Endothelial cell of umbilical vein (primary cell): ENCODE results near the gene MFRP. TPM values are rescaled to one million over a fixed set of nuclear protein-coding genes. Genes with fewer than 3 reads are reported as not detected.

ENCODE experiments used
- BruUV-seq: library from RNA; stranded (reverse); fragments of 400-500 nt; replicated peaks from 2 replicates; lab custom pipeline; 2021; lab: Mats Ljungman, UMichigan
- CTCF ChIA-PET: fragments of 300-600, 350-600 bp; sonication (Branson Sonifier 250); formaldehyde crosslinking; loops from one replicate; lab custom pipeline; 2021; ENCODE audit warnings: antibody characterized with exemption, inconsistent platforms; lab: Charles Lee
- POLR2A ChIA-PET: fragments of 300-600, 350-600 bp; sonication (Branson Sonifier 250); formaldehyde crosslinking; loops from one replicate; lab custom pipeline; 2021; ENCODE audit warnings: antibody characterized with exemption, inconsistent platforms; lab: Charles Lee
- DNase-seq: peaks from one replicate; pipeline ENCODE4 v3.0.0-alpha.2; 2011; ENCODE audit warnings: low read depth, low spot score
- FAIRE-seq: peaks from 2 replicates; lab custom pipeline; 2011; peaks lifted over from hg19 to GRCh38; lab: Jason Lieb, UNC
- H2AFZ ChIP-seq: 2 replicates; pipeline ENCODE4 v1.6.0; 2012; ENCODE audit warnings: low read depth, low read length, control low read depth, inconsistent platforms
- H3K27ac ChIP-seq: 2 replicates; pipeline ENCODE4 v1.5.1; 2011; ENCODE audit warnings: low read depth, mild to moderate bottlenecking, control low read depth, low read length, moderate library complexity; ENCODE audit not compliant: insufficient read depth
- H3K27me3 ChIP-seq, 2 experiments: 2 replicates each; pipeline versions ENCODE4 v1.6.0 to v1.6.1; 2011; ENCODE audit warnings: low read length in 2 of 2, mixed read lengths in 1 of 2; ENCODE audit not compliant: control insufficient read depth in 2 of 2, insufficient read depth in 2 of 2
- H3K36me3 ChIP-seq, 2 experiments: 2 replicates in 1 of 2; 3 replicates in 1 of 2; pipeline ENCODE4 v1.5.1; 2011; ENCODE audit warnings: low read length in 2 of 2, mild to moderate bottlenecking in 1 of 2, moderate library complexity in 1 of 2; ENCODE audit not compliant: control insufficient read depth in 2 of 2, insufficient read depth in 2 of 2; ENCODE audit errors: extremely low read depth in 1 of 2
- H3K4me1 ChIP-seq: 3 replicates; pipeline ENCODE4 v1.5.1; 2011; ENCODE audit warnings: mild to moderate bottlenecking, low read length; ENCODE audit not compliant: control insufficient read depth, insufficient read depth; ENCODE audit errors: extremely low read depth
- H3K4me2 ChIP-seq: 2 replicates; pipeline ENCODE4 v1.6.1; 2011; ENCODE audit warnings: low read length, control low read depth, mixed read lengths; ENCODE audit not compliant: insufficient read depth
- H3K4me3 ChIP-seq, 3 experiments: fragments of 200-600 bp in 1 of 3; sonication (generic), shearing (Covaris generic) in 1 of 3; replicated peaks in 1 of 3; 2 replicates each; pipeline ENCODE4 v1.5.1; 2011 to 2016; ENCODE audit warnings: control low read depth in 3 of 3, low read length in 3 of 3, mild to moderate bottlenecking in 2 of 3, inconsistent platforms in 1 of 3, low read depth in 1 of 3, moderate library complexity in 1 of 3; ENCODE audit not compliant: insufficient read depth in 1 of 3
- H3K79me2 ChIP-seq: 2 replicates; pipeline ENCODE4 v1.6.0; 2012; ENCODE audit warnings: low read length, inconsistent platforms; ENCODE audit not compliant: control insufficient read depth, insufficient read depth
- H3K9ac ChIP-seq: replicated peaks from 2 replicates; pipeline ENCODE3; 2011; ENCODE audit warnings: low read length, control low read depth; ENCODE audit not compliant: insufficient read depth; ENCODE audit errors: extremely low read depth
- H3K9me1 ChIP-seq: replicated peaks from 3 replicates; pipeline ENCODE4 v1.6.0; 2011; ENCODE audit warnings: mild to moderate bottlenecking, low read length; ENCODE audit not compliant: control insufficient read depth, insufficient read depth; ENCODE audit errors: extremely low read depth
- H3K9me3 ChIP-seq: replicated peaks from 2 replicates; pipeline ENCODE4 v1.5.1; 2012; ENCODE audit warnings: low read length, inconsistent platforms; ENCODE audit not compliant: control insufficient read depth, insufficient read depth
- H4K20me1 ChIP-seq: replicated peaks from 2 replicates; pipeline ENCODE3; 2011; ENCODE audit warnings: mild to moderate bottlenecking, low read length; ENCODE audit not compliant: control insufficient read depth, insufficient read depth; ENCODE audit errors: extremely low read depth
- EZH2 ChIP-seq: IDR thresholded peaks from 2 replicates; pipeline ENCODE4 v1.6.1; 2012; ENCODE audit warnings: borderline replicate concordance, low read depth, mild to moderate bottlenecking, moderate library complexity, low read length, inconsistent platforms; ENCODE audit not compliant: severe bottlenecking
- GATA2 ChIP-seq: IDR thresholded peaks from 2 replicates; pipeline ENCODE4 v1.7.0; 2011; ENCODE audit warnings: low read depth, mild to moderate bottlenecking, moderate library complexity, mixed read lengths, low read length; ENCODE audit not compliant: insufficient read length, insufficient read depth
- POLR2A ChIP-seq: IDR thresholded peaks from 2 replicates; pipeline ENCODE4 v1.6.1; 2012; ENCODE audit warnings: low read depth, mild to moderate bottlenecking, control low read depth, low read length
- POLR2AphosphoS5 ChIP-seq: IDR thresholded peaks from 2 replicates; pipeline ENCODE4 v1.6.1; 2012; ENCODE audit warnings: low read depth, mild to moderate bottlenecking, control low read depth, low read length, moderate library complexity; ENCODE audit not compliant: insufficient read depth
- dilution Hi-C: fragments of 300-500 bp; cut with MboI; formaldehyde crosslinking; loops from one replicate; pipeline ENCODE4 v1.15.0; 2019; ENCODE audit warnings: low sequenced_read_pairs; ENCODE audit not compliant: extremely low pct_ligation_motif_present
- intact Hi-C: fragments of 100-400 bp; cut with micrococcal nuclease; formaldehyde crosslinking; loops from one replicate; pipeline ENCODE4 v1.10.0; 2022
- polyA plus RNA-seq, 4 experiments: library from polyadenylated mRNA; depleted of rRNA in 3 of 4; stranded (reverse) in 3 of 4; unstranded in 1 of 4; fragments of >200 nt; gene quantifications; 2 replicates each; pipeline versions ENCODE4 v1.2.1 to v1.2.3, GENCODE V29; 2011 to 2012; ENCODE audit warnings: missing spikeins in 1 of 4
- total RNA-seq: library from RNA; stranded (reverse); gene quantifications from 2 replicates; pipeline ENCODE4 v1.2.3, GENCODE V29; 2021
- TF ChIP-seq, protein P1 (sequence below), 2 donors: IDR thresholded peaks; 1 replicate in 1 of 2; 2 replicates in 1 of 2; pipeline ENCODE4 v1.5.1; 2011; ENCODE audit warnings: low read length in 2 of 2, mild to moderate bottlenecking in 2 of 2, moderate library complexity in 2 of 2, control low read depth in 1 of 2, inconsistent platforms in 1 of 2, low read depth in 1 of 2; ENCODE audit not compliant: insufficient read depth in 1 of 2; ENCODE audit errors: extremely low read depth in 1 of 2

The MFRP gene
- total and polyA plus RNA-seq, 2 donors (not counting 3 experiments of a cell fraction or from before 2014, with no cell fraction given), result 0.08 TPM; not detected in 1

DNA sequence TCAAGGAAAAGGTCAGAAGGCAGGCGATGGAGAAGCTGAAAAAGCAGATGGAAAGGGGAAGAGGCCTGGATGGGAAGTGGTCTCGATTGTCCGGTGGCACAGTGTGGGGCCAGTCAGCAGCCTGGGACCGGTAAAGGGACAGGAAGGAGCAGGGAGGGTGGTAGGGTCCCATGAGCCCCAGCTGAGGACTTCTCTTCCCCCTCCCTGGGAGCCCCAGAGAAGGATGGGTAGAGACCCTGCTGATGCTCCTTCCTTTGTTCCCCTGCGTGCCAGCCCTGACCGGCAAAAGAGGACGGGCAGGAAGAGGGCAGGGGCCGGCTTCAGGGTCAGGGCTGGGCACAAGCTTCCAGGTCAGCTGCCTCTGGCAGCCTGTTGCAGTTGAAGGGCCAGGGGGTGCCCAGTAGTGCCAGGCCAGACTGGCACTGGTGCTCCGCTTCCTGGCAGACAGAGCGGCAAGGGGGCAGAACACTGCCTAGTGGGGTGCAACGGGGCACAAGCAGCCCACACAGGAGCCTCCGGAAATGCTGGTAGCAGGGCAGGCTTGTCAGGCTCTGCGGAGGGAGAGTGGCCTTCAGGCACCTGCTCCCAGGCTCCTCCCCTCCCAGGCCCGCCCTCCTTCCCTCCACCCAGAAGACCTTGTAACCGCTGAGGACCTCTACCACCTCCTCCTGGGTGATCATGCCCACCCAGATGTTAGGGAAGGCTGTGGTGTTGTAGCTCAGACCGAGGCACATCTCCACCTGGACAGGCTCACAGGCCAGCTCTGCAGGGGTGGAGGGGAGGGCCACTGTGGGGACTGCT, 5.1 kb downstream of the MFRP start:
- no peak for TF ChIP-seq POLR2AphosphoS5
- TF ChIP-seq EZH2, result no peak
- TF ChIP-seq POLR2A, result no peak
- Histone ChIP-seq H3K27ac (peak overlapping the region; percentile 67), H3K4me1 (peaks cover 30% of the 10 kb centered on the region), H3K36me3 (no peaks in the 10 kb centered on the region), H3K4me3 (peak overlapping the region in 1 of 3 experiments; percentile 1), H4K20me1 (no peaks in the 10 kb centered on the region), H3K27me3 (no peaks in the 10 kb centered on the region), H2AFZ (peak overlapping the region; percentile 14), H3K9me3 (no peaks in the 10 kb centered on the region), H3K9ac (peak overlapping the region; percentile 75), H3K79me2 (peaks cover 7% of the 10 kb centered on the region), H3K9me1 (no peaks in the 10 kb centered on the region), H3K4me2 (peak overlapping the region; percentile 12)
- ChIA-PET POLR2A (interaction anchor here (0.7 to 1.6 kb wide), 5 partner anchors 14 to 294 kb away, joined by 4 to 12 read pairs (median 8); no protein-coding TSS in a partner anchor), CTCF (interaction anchor here (0.6 to 6.3 kb wide), 14 partner anchors 9 to 767 kb away, joined by 3 to 301 read pairs (median 12); partner anchors contain the start of genes ABCG4, CBL, MCAM and USP2)
- no TSS peak for BruUV-seq
- dilution Hi-C loops (no loop called here), intact Hi-C loops (no loop called here)
- no peak for FAIRE-seq
- DNase-seq, result no peak

DNA sequence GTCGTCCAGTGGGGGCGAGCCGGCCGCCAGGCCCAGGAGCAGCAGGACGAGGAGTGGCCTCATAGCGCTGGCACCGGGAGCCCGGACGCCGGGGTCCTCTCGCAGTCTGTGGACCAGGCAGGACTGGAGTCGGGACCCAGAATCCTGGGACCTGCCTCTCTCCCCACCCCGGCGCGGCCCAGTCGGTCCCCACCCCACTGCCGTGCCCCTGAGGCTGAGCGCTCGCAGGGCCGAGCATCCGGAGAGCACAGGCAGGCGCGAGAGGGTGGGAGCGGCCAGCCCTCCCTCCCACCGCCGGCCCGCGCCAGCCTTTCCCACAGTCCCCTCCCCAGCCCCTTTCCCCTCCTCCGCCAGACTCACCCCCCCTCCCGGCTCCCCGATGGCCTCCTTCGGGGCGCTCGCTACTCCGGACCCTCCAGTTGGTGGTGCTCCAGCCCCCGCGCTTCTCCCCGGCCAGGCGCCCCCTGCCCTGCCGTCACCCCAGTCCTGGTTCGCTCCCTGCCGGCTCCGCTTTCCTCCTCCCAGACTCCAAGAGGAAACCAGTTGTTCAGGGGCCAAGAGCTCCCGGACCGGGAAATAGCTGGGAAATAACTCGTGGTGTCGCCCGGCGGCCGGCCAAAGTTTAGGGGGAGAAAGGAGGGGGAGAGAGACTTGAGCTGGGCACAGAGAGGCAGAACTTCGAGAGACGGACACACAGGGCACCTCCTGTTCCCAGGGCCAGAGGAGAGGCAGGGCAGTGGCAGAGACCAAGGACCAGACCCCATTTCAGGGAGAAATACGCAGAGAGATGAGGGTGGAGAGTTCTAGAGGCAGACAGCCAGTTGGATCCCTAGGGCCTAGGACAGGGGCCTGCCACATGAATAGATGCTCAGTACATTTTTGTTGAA, 5.9 kb downstream of the MFRP start, which contains the start of gene C1QTNF5:
Gene C1QTNF5, minus strand, starts transcription at position 549 of the 887 bp plus-strand sequence. Its CDS starts 486 bp downstream, at position 63.
- dilution Hi-C loops, result no loop called here
- peak within 1 kb of the TSS; percentile 14 for H2AFZ ChIP-seq
- no peaks in the 10 kb centered on the region for H3K27me3 ChIP-seq
- intact Hi-C loops, result loop anchor here (1.0 kb wide), 3 partner anchors 16 to 134 kb away; no protein-coding TSS in a partner anchor
- no TSS peak for BruUV-seq
- H3K9me3 ChIP-seq, result no peaks in the 10 kb centered on the region
- peaks cover 13% of the 10 kb centered on the region for H3K79me2 ChIP-seq
- ChIA-PET POLR2A (interaction anchor here (0.6 to 1.6 kb wide), 6 partner anchors 15 to 293 kb away, joined by 3 to 12 read pairs (median 6); no protein-coding TSS in a partner anchor), CTCF (interaction anchor here (0.6 to 6.3 kb wide), 27 partner anchors 8 to 768 kb away, joined by 3 to 301 read pairs (median 6); partner anchors contain the start of genes ABCG4, CBL, CENATAC and DPAGT1)
- peak; percentile 98 for FAIRE-seq
- peak within 1 kb of the TSS; percentile 41 to 90 (median 65) for H3K4me3 ChIP-seq
- peak within 1 kb of the TSS; percentile 75 for H3K9ac ChIP-seq
- H4K20me1 ChIP-seq, result no peaks in the 10 kb centered on the region
- peaks cover 0 to 2% of the 10 kb centered on the region in 2 experiments for H3K36me3 ChIP-seq
- H3K4me1 ChIP-seq, result peaks cover 31% of the 10 kb centered on the region
- TF ChIP-seq, protein P1, sequence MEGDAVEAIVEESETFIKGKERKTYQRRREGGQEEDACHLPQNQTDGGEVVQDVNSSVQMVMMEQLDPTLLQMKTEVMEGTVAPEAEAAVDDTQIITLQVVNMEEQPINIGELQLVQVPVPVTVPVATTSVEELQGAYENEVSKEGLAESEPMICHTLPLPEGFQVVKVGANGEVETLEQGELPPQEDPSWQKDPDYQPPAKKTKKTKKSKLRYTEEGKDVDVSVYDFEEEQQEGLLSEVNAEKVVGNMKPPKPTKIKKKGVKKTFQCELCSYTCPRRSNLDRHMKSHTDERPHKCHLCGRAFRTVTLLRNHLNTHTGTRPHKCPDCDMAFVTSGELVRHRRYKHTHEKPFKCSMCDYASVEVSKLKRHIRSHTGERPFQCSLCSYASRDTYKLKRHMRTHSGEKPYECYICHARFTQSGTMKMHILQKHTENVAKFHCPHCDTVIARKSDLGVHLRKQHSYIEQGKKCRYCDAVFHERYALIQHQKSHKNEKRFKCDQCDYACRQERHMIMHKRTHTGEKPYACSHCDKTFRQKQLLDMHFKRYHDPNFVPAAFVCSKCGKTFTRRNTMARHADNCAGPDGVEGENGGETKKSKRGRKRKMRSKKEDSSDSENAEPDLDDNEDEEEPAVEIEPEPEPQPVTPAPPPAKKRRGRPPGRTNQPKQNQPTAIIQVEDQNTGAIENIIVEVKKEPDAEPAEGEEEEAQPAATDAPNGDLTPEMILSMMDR (IDR thresholded peaks at IDR 0.05; ENCODE audit: extremely low read depth in 1 of 2, insufficient read depth in 1 of 2, low read depth in 1 of 2, low read length in 2 of 2), result no peak
- TF ChIP-seq POLR2AphosphoS5, result peak; percentile 34
- no peak for TF ChIP-seq GATA2
- no peak for TF ChIP-seq EZH2
- H3K27ac ChIP-seq, result peak within 1 kb of the TSS; percentile 67
- no peaks in the 10 kb centered on the region for H3K9me1 ChIP-seq
- peak; percentile 95 for DNase-seq
- peak within 1 kb of the TSS; percentile 64 for H3K4me2 ChIP-seq
